HG02763 (cell line): Measurements from ENCODE around the gene CLBA1.

Experiments
- ATAC-seq: cut with Tn5 transposase; IDR thresholded peaks from one replicate; pipeline ENCODE4 v1.9.1; 2021; ENCODE audit warnings: mild to moderate bottlenecking, moderate library complexity; ENCODE audit not compliant: unreplicated experiment

The CLBA1 gene

GRCh38 chr14:104968153-104968527, 17.4 kb upstream of the CLBA1 start:
- ATAC-seq: no peak

GRCh38 chr14:104968541-104969401, 16.8 kb upstream of the CLBA1 start:
- ATAC-seq: no peak

DNA sequence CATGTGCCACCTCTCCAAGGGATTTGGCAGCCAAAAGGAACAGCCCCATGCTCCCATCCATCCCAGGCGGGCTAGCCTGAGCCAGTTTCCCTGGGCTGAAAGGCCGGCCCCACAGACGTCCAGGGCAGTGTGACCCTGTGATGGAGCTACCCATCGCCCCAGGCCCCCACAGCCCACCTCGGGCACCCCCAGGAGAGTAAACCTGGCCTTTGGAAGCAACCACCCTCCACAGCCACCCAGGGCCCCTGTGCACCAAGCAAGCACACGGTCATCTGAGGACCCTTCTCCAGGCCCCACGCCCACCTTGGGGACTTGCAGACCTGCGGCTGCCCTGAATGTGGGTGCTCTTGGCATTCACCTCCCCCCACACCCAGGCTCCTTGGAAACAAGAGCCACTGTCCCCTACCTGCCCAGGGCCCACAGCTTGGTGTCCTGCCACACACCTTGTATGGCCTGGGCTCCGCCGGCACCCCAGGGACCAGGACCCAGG, 15.8 kb upstream of the CLBA1 start:
- ATAC-seq: no peak

DNA sequence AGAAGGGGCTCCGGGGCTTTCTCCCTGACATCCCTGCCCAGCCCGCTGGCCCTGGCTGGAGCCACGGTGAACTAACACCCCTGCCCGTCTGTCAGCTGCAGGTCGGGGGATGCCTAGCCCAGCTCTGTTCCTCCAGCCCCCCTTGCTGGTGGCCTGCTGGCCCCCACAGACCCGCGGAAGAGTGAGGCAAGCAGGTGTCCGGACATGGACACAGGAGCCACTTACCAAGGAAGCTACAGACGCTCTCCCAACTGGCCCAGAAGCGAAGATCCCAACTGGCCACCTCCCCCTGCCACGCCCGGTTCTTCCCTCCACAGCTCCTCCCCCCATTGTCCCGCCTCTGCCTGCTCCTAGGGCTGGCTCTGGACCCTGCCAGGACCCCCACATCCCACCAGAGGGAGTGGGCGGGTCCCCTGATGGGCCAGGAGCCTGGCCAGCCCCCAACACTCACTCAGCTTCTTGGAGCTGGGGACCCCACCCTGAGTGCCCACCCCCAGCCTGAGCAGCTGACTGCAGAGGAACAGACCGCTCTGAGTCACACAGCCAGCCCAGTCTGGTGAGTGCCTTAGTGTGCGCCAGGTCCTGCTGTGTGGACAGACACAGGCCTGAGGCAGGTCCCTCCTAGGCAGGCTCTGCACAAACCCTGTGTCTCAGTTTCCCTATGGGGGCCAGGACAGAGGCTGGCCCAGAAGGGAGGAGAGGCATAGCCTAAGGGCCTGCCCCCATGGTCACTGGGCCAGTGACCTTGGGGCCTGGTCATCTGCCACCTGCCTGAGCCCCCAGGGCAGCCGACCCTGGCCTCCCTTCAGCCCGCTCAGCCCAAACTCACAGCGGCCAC, 15.1 kb upstream of the CLBA1 start:
- no peak for ATAC-seq

DNA sequence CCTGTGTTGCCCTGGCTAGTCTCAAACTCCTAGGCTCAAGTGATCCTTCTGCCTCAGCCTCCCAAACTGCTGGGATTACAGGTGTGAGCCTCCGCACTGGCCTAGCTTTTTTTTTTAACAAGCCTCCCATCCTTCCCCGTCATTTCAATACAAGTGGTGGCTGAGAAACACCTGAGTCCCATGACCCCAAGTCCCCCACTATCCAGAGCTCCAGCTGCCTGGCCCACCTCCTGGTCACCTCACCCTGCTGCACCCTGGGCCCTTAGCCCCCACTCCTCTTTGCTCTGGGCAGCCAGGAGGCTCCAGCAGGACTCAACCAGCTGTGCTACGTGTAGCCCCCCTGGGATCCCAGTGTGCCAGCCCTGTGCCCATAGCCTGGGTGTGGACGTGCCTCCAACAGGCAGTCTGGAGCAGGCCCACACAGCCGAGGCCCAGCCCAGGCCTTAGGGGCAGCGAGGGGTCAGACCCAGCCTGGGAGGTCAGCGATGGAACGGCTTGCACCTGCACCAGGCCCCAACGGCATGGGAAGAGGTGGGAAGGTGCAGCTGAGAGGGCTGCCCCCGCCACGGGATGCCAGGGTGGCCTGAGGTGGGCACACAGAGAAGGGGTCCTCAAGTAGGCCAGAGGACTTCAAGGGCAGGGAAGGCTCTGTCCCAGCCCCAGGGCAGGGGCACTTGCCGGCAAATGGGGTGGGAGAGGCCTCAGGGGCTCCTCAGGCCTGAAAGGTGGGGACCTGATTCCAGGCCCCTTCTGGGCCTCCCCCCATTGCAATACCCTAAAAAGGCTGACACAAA, 13.9 kb upstream of the CLBA1 start:
- ATAC-seq: no peak

- no peak for ATAC-seq
Observed at GRCh38 chr14:104972301-104973134, 13.1 kb upstream of the CLBA1 start.

DNA sequence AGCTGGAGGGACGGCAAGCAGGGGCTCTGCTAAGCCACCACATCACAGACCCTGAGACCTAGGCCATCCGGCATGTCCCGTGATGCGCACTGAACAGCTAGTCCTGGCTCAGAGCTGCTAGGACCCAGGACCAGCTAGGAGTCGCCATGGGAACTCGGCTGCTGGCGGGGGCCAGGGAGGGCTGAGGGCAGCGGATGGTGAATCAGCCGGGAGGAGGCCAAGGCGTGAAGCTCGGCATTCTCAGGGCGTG, 12.5 kb upstream of the CLBA1 start:
- no peak for ATAC-seq

DNA sequence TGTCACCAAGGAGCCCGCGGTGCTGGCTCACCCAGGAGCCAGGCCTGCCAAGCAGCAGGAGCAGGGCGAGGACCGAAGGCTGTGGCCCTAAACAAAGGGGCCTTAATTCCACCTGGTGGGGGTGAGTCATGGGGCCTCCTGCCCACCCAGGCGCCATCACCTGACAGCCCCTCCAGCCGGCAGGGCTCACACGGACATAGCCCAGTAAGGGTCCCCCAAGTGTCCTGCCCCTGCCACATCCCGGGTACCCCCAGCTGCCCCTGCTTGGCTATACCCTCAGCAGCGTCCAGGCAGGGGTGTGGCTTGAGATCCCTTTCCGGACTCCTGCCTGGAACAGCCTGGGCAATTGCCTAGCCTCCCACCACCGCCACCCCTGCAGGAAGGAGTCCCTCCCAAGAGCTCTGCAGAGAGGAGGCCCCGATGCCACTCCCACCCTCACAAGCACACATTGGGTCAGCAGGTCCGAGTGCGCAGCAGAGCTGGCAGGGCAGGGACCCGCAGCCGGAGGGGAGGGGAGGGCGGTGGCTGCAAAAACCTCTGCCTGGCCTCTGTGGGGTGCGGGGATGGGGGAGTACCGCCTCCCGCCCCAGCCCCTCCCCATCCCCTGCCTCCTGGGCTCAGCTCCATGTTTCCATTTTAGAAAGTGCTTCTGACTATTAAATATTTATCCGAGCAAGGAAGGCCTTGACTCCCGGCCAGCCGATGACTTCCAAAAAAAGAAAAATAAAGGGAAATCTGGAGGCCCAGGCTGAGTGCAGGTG, 12.0 kb upstream of the CLBA1 start:
- ATAC-seq: no peak

- ATAC-seq: no peak
Observed at GRCh38 chr14:104974146-104974541, 11.4 kb upstream of the CLBA1 start.

DNA sequence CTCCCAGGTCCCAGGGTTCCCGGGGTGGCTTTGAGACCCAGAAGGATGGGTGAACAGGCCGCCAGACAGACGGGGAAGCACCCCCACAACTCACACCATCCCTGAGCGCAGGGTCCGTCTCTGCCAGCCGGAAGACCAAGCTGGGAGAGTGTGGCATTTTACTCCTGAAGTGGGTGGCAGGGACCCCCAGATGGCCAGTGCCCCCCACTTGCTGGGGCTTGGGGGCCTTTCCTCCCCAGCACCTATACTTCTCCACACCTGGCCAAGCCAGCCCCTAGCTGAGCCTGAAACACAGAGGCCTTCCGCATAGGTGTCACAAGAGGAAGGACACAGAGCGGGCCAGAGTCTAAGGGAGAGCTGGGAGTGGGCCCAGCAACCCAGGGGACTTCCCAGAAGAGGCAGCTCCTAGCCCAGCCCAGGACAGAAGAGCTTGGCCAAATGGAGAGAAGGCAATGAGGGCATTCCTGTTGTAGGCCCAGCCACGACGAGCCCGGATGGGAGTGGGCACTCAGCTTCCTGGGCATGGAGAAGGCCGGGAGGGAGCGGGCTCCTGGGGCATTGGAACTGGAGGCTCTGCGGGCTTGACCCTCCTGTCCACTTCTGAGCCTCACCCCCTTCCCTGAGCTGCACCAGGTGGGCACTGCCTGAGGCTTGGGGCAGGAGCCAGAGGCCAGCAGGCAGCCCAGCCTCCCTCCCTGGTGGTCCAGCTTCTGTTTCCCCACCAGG, 10.8 kb upstream of the CLBA1 start:
- ATAC-seq: no peak

DNA sequence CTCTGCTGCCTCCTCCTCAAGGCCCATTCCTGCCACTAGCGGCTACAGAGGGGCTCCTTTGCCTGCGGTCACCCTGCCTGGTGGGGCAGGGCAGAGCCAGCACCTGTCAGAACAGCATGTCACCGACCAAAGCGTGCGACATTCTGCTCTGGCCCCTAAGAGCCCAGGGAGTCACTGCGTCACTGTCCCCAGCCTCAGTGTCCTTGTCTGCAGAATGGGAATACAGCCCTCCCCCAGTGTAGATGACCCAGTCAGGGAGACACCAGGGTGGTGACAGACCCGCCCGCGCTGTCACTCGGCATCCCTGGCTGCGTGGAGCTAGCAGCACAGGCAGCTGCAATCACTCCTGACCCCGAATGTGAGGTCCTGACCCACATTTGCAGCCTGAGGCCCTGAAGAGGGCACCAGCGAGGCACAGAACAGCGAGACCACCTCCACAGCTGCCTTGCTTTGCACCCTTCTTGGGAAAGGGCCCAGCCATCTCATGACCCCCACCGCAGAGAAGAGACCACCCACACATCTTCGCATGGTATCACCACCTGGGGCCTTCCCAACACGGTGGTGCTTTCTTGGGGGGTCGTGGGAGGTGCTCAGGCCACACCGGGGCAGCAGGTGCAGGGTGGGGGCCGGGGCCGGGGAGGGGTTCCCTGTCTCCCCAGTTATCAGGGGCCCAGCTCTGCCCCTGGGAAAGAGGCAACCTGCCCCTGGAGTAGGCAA, 9.9 kb upstream of the CLBA1 start:
- ATAC-seq: no peak

GRCh38 chr14:104976198-104977007, 9.2 kb upstream of the CLBA1 start:
- ATAC-seq: no peak

DNA sequence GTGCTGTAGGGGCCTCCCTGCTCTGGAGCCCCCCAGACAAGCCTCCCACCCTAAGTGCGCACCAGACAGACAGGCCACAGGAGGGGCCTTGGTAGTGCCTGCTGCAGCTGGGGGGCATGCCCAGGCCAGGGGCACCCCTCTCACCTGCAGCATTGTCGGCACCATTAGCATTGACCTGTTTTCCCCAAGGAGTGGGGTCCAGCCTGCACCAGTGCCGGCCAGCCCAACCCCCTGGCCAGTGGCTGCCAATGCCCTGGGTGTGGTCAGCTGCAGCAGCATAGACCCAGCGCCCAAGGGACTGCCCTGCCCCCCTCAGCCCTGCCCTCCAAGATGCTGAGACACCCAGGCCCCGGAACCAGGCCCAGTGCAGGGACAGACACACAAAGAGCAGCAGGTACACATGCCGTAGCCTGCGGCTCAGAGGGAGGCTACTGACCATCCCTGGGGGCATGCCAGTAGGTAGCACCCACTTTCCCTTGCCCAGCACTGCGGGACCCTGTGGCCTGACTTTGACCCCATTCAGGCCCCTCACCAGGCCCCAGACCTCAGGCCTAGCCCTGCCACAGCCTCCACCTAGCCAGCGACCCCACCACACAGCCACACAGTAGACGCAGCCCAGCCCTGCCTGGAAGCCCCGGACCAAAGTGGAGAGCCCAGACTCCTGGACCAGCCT, 8.4 kb upstream of the CLBA1 start:
- no peak for ATAC-seq

DNA sequence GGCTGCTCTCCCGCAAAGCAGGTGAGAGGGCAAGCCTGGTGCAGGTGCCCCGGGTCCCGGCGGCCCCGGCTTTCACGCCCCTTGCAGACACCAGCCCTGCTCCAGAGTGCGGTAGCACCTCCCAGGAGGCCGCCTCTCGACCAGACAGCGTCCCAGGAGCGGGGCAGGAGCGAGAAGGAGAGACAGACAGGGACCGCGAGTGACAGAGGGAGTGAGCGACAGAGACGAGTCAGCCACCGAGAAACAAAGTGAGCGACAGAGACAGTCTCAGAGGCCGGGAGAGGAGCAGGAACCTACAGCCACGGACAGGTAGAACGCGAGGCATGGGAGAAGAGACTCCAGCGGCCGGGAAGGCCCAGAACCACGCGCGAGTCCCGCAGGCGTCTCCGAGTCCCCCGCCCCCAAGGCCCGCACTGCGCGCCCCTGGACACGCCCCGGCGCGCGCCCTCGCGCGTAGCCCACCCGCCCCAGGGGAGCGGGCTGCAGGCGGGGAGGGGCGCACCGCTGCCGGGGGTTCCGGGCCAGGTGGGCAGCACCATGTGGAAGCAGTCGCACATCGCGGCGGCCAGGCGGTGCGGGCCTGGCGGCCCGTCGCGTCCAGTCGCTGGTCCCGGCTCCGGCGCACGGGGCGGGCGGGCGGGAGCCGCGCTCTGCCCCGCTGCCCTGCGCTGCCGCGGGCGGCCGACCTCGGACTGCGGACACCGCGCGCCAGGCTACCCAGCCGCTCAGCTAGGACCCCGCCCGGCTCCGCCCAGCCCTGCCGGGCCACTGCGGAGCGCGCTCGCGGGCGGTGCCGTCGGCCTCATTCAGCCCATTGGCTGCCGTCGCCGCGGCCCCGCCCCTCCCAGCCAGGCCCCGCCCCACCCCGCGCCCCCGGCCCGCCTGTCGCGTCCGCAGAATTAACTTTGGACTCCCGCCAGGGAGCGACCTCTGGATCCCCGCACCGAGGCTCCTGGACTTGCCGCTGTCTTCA, 7.6 kb upstream of the CLBA1 start, which contains the start of gene AHNAK2:
AHNAK2 (minus strand) TSS at position 694 of the 973 bp plus-strand sequence; CDS start at position 557, 137 bp downstream.
- no peak for ATAC-seq

DNA sequence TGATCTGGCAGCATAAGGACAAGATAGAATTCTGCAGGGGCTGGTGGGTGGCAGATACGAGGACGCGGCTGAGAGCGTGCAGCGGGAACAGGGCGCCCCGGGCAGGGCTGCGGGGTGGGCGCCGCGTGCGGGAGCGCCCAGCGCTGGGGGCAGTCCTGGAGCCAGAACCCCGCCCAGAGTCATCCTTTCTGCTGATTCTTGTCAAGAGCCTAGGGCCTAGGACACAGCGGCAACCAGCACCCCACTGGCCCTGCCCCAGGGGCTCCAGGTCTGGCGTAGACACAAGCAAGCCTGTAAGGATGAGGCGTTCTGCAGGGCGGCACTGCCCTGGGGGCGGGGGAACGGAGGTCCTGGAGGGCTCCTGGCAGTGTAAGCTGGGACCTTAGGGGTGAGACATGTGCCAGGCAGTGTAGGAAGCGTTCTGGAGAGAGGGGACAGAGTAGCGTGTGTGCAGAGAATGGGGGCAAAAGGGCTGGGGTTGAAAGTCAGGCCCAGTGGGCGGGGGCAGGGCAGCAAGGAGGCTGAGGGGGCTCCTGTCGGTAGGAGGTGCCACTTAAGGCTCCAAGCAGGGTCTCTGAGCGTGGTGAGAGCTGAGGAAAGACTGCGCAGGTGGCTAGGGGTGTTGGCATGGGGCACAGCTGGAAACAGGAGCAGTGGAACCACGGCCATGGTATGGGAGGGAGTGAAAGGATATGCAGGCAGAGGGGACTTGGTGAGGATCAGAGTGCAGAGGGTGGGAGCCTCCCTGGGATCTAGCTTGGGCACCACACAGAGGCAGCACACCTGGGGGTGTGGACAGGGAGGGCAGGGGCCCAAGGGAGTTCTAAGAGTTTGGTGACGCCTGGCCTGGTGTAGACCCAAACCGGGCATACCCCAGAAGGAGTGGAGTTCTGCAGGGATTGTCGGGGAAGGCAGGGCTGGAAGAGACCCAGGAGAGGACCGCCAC, 6.6 kb upstream of the CLBA1 start:
- ATAC-seq: no peak
